HG03135 (cell line): Measurements from ENCODE around the gene PHACTR1.
"Not testable (repeated sequence)": the region's sequence is repeated elsewhere in the genome, so short reads cannot be mapped to it uniquely, and the experiment has no call there.

Source experiments
- ATAC-seq: cut with Tn5 transposase; IDR thresholded peaks from one replicate; pipeline ENCODE4 v1.9.1; 2021; ENCODE audit warnings: mild to moderate bottlenecking, moderate library complexity; ENCODE audit not compliant: unreplicated experiment

Gene PHACTR1

DNA sequence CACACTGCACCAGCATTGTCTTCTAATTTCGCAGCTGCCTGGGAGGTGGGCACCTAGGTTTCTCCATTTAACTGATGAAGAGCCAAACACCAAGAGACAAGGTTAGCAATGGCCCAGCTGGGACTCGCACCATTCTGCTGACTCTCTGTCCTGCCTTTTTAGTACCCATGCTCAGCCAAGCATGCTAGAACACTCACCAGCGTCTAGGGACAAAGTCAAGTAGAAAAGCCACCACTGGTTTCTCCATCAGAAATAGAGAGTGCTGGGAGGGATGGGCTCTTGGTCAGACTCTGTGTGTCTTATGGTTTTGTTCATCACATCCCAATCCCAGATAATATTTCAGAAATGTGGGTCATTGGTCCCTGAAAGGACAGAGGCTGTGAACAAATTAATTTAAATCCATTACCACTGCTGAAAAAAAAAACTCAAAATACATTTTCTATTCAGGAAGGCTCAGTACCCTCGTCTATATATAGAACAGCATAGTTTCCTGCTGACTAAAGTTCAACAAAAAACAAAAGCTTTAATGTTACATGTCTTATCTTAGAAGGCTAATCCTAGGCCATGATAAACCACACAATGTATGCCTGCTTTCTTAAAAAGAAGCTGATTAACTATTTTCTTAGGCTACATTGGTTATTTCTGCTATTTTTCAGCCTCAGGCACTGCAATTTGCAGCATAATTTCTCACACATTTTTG lies 500.8 kb downstream of the PHACTR1 start:
- no peak for ATAC-seq

DNA sequence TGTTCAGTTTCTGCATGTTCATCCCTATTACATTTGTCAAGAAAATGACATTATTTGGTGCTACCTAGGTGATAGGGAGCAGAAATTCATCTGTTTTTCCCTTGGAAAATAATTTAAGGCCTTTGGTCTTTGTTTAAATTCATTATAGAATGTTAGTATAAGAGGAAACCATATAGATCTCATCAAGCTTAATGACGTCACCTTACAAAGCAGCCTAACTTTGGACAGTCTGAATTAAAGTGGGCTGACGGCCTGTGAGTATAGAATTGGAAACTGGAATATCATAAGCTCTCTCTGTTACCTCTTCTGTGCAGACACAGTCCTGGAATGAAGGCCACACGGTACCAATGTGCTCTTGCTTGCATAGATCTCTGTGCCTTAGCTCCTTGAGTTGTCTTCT lies 503.7 kb downstream of the PHACTR1 start:
- ATAC-seq = no peak

DNA sequence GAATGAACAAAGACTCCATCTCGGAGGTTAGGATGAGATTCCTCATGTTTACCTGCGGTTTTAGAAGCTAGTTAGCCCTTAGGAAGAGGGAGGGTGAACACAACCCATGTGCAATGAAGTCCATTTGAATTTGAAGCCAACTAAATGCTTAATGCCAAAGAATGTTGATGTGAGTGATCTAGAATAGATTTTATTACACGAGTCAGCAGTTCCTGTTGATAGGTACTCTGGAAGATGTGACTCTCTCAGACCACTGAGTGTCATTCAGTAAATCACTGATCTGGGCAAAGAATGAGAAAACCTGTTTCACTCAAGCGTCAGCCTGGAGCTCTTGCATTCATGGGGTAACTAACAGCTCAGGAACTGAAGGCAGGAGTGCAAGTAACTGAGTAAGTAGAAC lies 505.5 kb downstream of the PHACTR1 start:
- ATAC-seq = no peak

DNA sequence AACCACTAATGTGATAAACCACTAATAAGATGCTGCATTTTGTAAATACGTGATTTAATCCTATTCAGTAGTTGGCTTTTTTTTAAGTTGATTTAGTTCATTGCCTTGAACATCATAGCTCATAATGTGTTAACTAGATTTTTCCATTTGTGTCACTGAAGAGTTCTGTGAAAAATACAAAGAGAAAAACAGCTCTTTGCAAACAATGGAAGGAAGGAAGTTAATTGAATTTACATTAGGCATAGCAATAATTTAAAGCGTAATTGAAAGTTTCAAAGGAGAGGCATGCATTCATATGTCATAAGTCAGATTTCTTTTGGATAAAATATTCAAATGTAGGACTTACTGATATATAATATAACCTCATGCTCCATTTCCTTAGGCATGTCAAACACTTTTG lies 509.5 kb downstream of the PHACTR1 start:
- no peak for ATAC-seq

DNA sequence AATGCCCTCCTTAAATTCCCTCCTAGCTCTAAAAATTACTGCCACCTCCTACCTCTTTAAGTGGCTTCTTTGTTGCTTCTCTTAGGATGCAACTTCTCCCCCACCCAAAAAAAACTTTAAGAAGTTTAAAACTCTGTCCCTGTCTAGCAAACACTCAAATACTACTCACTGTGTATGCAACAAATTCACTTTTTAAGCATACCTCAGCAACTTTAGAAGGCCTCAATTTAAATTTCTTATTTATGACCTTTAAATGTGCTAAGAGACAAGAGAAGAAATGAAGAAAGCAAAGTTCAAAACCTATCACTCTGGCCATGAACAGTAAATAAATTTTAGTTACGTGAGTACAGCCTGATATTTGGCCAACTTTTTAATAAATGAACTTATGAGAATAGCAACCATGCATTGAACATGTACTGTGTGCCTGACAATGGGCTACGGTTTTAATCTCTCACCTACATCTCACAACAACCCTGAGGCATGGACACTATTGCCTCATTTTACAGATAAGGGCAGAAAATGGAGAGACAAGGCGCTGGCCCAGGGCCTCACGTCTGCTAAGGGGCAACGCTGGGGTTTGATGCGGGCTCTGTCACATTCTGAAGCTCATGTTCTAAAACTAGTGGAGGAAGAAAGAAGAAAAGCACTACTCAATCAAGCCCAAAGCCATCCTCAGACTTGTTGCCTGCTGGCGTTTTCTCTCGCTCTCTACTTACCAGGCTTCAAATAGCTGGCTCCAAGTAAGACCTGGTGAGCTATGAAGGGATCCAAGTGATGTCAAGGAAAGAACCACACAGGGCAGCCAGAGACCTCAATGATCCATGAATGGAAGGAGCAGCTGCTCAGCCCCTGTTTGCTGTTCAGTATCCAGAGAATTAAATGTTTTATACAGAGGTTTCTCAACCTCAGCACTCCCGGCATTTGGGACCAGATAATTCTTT lies 512.0 kb downstream of the PHACTR1 start:
- no peak for ATAC-seq

- ATAC-seq = peak; percentile 92
These were observed 512.9 kb downstream of the PHACTR1 start for GRCh38 chr6:13229205-13230085.

- ATAC-seq = no peak
These were observed 516.5 kb downstream of the PHACTR1 start for GRCh38 chr6:13233106-13233505.

DNA sequence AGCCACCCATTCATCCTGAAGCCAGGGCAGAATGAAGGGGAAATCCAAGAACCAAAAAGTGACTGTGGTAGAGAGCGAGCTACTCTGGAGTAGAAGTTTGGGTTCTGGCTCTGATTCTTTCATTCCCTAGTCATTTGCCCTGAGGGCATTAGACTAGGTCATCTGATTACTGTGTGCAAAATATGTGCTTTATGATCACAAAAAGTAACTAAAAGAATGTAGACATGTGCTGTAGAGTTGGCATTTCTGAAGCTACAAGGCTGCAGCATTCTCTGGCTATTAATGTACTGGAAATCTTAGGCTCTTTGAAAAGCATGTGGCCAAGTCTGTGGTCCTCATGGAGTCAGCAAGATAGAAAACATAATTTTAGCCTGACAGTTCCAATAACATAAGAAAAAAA lies 517.6 kb downstream of the PHACTR1 start:
- ATAC-seq = no peak

DNA sequence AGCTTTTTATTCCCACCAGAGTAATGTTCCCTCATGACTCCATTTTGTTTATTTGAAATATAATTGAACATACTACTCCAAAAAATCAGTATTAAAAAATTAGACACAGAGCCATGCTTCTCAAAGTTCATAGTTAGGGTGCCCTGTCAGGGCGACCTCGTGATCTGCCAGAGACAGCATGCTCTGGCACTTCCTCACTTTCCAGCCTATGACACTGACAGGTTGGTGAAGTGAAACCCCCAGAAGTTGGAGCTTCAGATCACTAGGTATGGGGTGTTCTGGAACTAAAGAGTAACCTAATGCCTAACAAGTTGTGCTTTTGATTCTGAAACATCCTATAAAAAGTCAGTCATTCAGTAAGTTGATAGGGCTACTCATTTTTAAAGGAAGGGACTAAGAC lies 518.8 kb downstream of the PHACTR1 start:
- ATAC-seq = no peak

- no peak for ATAC-seq
These were observed 520.8 kb downstream of the PHACTR1 start for GRCh38 chr6:13237318-13237717.

DNA sequence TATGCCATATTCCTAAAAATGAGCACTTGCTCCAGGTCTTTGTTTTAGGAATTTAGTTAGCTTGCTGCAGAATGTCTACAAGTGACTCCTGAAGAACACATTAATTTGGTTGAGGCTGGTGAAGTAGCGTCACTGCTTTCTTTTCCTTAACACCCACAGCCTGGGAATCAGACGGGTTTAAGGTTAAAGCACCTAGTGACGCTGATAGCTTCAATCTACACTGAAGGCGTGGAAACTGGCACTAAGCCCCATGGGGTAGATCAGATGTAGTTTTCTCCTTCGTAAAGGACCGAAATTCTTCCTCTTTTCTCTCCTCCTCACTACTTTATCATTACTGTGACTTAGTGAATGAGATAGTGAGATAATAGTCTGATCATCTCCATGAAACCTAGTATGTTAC lies 521.5 kb downstream of the PHACTR1 start:
- ATAC-seq = no peak

DNA sequence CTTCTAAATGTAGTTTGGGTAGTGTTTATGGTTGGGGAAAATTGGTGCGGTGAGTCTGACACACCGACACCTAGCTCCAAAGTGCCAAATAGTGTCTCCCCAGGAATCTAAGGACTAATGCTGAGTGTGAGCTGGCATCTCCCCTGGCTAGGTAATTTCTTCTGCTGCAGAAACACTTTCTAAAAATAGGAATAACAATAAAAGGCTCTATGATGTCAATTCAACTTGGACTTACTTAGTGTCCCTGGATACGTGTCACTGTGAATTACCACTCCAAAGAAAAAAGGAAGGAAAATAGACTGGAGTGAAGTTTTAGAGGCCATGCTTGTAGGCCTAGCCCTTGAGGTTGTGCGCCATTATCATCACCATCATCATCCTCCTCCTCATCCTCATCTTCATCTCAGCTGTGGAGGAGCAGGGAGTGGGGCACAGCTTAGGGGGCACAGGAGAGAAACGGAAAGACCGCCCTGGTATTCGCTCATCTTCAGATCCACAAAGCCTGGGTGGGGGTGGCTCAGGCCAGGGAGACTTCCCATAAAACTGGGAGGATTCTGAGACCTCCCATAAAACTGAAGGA lies 522.2 kb downstream of the PHACTR1 start:
- ATAC-seq = no peak

DNA sequence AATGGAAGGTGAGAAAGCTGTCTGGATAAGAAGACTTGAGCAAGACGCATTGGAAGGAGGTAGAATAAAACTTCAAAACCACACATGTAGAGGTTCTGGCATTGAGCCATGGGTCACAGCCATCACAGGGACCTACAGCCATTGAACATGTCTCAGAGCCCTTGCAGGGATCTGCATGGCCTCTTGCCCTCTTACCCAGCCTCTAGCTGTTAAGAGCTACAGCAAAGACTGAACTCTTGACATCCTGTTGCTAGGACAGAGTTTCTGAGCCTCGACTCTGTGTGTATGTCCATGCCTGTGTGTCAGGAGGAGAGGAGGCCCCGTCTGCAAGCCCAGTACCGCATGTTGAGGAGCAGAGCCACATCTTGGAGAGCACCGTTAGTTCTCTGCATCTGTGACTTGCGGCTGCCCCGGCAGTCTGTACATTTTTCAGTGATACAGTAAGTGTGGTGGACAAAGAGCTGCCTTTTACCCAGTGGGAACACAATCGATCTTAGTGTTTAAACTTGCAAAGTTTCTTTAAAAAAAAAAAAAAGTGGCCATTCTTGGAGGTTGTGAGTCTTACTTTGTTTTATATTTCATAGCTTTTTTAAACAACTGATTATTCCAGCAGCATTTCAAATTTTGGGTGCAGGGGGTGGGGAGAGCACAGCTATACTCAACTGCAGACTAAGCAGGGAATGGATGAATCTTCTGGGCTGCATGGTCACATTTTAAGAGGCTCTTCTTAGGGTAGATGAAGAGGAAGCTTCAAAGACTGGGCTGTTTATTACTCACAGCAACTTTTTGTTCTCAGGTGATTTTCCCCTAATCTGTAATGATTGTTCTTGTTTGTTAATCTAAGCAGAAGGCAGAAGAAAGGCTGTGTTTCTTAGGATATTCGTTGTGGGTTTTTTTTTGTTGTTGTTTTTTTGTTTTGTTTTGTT lies 523.2 kb downstream of the PHACTR1 start:
- no peak for ATAC-seq

GRCh38 chr6:13241364-13241763 lies 524.8 kb downstream of the PHACTR1 start:
- no peak for ATAC-seq

DNA sequence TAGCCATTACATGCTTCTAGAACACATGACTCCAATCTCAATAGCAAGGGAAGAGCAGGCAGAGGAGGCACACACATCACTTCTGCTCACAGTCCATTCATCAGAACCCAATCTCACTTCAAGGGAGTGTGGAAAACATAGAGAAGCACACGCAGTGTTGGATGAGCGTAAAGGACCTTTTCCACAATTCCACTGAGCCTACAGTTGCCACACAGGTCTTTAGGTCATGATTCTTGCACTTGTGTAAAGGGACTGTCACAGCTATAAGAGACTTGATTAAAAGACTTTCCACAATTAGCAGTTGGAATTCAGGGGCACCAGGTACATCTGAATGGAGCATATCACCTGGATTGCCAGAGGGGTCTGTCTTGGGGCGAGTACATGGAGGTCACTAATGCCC lies 525.6 kb downstream of the PHACTR1 start:
- no peak for ATAC-seq

- no peak for ATAC-seq
These were observed 526.0 kb downstream of the PHACTR1 start for GRCh38 chr6:13242590-13242989.

- ATAC-seq = no peak
These were observed 526.5 kb downstream of the PHACTR1 start for GRCh38 chr6:13243033-13243432.

GRCh38 chr6:13243745-13244144 lies 527.2 kb downstream of the PHACTR1 start:
- not testable (repeated sequence) for ATAC-seq

- no peak for ATAC-seq
These were observed 531.1 kb downstream of the PHACTR1 start for GRCh38 chr6:13247627-13248026.

DNA sequence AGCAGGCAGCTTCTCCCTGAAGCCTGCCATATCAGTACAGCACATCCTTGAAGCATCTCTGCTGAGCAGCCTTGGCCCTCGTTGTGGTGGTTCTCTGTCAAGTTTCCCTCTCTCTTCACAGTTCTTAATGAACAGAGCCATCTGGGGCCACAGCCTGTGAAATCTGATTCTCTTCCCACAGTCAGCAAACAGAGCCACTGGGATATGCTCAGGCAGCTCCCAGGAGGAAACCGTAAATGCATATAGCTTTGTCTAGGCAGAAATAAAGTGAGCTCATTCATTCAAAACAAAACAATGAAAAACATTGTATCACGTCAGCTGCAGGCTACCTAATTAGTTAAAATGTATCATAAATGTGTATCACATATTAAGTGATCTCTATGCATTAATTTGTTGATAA lies 531.5 kb downstream of the PHACTR1 start:
- ATAC-seq = no peak
